Measurements from ENCODE around the gene SIPA1. TPM values are rescaled to one million over a fixed set of nuclear protein-coding genes. Genes with fewer than 3 reads are reported as not detected.
A peak's percentile ranks its signal among the peaks of the same experiment; 100 is the strongest.

The SIPA1 gene
- polyA plus RNA-seq, 1 experiment, result 11.4 TPM

- ChIA-PET POLR2A (no interaction called here), CTCF (interaction anchor here (1.4 kb wide), 2 partner anchors 19 to 71 kb away, joined by 6 to 8 read pairs; no protein-coding TSS in a partner anchor)
- no peaks in the 10 kb centered on the region for H3K27me3 ChIP-seq (ENCODE audit: control insufficient read depth, insufficient read depth, low read length)
- H3K4me3 ChIP-seq (ENCODE audit: low read depth, low read length), result peak overlapping the region; percentile 93
- DNase-seq (ENCODE audit: low read depth, low spot score), result no peak
- peak overlapping the region; percentile 39 for H3K27ac ChIP-seq (ENCODE audit: low read depth, low read length)
- TF ChIP-seq CTCF (IDR thresholded peaks at IDR 0.05; ENCODE audit: low read depth, low read length), result no peak
- H3K9me3 ChIP-seq (ENCODE audit: control insufficient read depth, insufficient read depth, low read length), result no peaks in the 10 kb centered on the region; the same call in 1 of the 2 replicates
Observed at GRCh38 chr11:65612691-65613090, 25.2 kb upstream of the SIPA1 start.

DNA sequence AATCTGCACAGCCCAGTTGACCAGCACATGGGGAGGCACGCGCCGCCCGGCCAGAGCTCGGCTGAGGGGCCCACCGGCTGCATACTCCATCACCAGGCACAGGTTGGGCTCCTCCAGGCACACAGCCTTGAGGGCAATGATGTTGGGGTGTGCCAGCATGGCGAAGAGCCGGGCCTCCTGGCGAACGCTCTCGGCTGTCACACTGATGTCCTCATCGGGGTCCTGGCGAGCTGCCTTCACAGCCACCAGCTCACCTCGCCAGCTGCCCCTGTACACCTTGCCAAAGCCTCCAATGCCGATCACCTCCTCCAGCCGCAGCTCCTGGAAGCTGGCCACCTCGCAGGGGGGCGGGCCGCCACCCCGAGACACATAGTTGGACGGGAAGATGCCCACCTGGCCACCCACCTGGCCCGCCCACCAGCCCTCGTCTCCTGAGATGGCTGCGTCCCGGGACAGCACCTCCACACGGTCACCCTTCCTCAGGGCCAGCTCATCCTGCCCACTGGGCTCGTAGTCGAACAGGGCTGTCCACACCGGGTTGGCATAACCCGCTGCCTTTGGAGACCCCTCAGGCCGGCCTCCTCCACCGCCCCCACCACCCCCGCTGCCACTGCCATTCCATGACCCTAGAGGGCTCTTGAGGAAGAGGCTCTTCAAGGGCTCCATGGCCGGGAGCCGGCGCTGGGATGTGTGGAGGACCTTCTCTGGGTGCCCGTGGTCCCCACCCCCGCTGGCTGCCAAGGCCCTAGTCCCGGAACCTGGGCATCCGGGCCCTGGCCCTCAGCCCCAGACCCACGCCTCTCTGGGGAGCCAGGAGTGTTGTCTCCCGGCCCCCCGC lies 24.6 kb upstream of the SIPA1 start:
- no peaks in the 10 kb centered on the region; the same call in 1 of the 2 replicates for H3K9me3 ChIP-seq (ENCODE audit: control insufficient read depth, insufficient read depth, low read length)
- H3K27me3 ChIP-seq (ENCODE audit: control insufficient read depth, insufficient read depth, low read length), result no peaks in the 10 kb centered on the region
- peak overlapping the region; percentile 93 for H3K4me3 ChIP-seq (ENCODE audit: low read depth, low read length)
- POLR2A ChIA-PET, result interaction anchor here (0.6 to 0.9 kb wide), 2 partner anchors 73 to 191 kb away, joined by 3 read pairs; partner anchors contain the start of gene NEAT1
- CTCF ChIA-PET, result interaction anchor here (1.4 kb wide), 2 partner anchors 19 to 72 kb away, joined by 6 to 8 read pairs; no protein-coding TSS in a partner anchor
- DNase-seq (ENCODE audit: low read depth, low spot score), result no peak
- TF ChIP-seq CTCF (IDR thresholded peaks at IDR 0.05; ENCODE audit: low read depth, low read length), result no peak
- peak overlapping the region; percentile 83 for H3K27ac ChIP-seq (ENCODE audit: low read depth, low read length)

DNA sequence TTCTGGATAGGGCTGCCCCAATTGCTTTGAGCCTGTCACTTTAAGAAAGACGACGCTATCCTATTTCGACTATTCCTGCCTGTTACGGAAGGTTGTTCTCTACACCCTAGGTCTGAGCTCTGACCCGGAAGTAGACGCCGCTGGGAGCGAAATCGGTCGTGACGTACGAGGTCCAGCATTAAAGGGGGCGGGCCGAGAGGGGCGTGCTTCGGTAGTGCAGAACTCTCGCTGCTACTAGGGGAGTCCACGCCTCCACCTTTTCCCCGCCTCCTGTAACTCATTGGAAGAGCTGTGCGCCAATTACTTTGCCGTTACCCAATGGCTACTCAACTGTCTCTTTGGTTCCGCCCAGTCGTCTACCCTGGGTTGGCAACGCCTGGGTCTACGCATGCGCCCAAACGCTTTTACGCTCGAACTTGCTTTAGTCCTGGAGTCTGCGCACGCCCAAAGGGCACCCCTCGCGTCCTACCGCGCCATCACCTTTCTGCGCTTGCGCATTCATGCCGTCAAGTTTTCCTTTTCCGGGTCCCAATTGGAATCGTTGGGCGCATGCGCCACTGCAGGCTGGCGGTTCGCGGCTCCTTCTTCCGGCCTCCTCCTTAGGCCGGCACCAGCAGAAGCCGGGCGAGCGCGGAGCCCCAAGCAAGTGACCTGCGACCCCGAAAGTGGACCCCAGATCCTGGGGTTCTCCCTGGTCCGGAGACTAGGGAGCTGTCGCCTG lies 22.5 kb upstream of the SIPA1 start, which contains the start of gene PCNX3:
TSS of gene PCNX3 (plus strand) at position 548 of the 721 bp plus-strand sequence. CDS start 536 bp downstream, outside the sequence.
- peak; percentile 100 for DNase-seq (ENCODE audit: low read depth, low spot score)

GRCh38 chr11:65615950-65616574 lies 21.8 kb upstream of the SIPA1 start:
- POLR2A ChIA-PET, result interaction anchor here (0.6 to 1.7 kb wide), 16 partner anchors 9 to 354 kb away, joined by 3 to 9 read pairs (median 6); partner anchors contain the start of genes CCDC85B, CFL1, FAM89B and POLA2
- Histone ChIP-seq H3K27me3 (ENCODE audit: control insufficient read depth, insufficient read depth, low read length) (no peaks in the 10 kb centered on the region), H3K4me3 (ENCODE audit: low read depth, low read length) (peak overlapping the region; percentile 91), H3K9me3 (ENCODE audit: control insufficient read depth, insufficient read depth, low read length) (no peaks in the 10 kb centered on the region; the same call in 1 of the 2 replicates), H3K27ac (ENCODE audit: low read depth, low read length) (peak overlapping the region; percentile 70)
- CTCF ChIA-PET, result interaction anchor here (0.6 to 1.4 kb wide), 4 partner anchors 23 to 244 kb away, joined by 3 to 8 read pairs (median 4); no protein-coding TSS in a partner anchor
- DNase-seq (ENCODE audit: low read depth, low spot score), result no peak
- no peak for TF ChIP-seq CTCF (IDR thresholded peaks at IDR 0.05; ENCODE audit: low read depth, low read length)

More for the DNA sequence above, 22.5 kb upstream of the SIPA1 start, which contains the start of gene PCNX3:
- ChIA-PET CTCF (interaction anchor here (1.0 to 1.4 kb wide), 4 partner anchors 11 to 203 kb away, joined by 3 to 8 read pairs (median 4); no protein-coding TSS in a partner anchor), POLR2A (interaction anchor here (0.6 to 1.7 kb wide), 28 partner anchors 8 to 703 kb away, joined by 3 to 9 read pairs (median 5); partner anchors contain the start of genes CCDC85B, CFL1, EHBP1L1 and FAM89B)
- Histone ChIP-seq H3K9me3 (ENCODE audit: control insufficient read depth, insufficient read depth, low read length) (no peaks in the 10 kb centered on the region; the same call in 1 of the 2 replicates), H3K4me3 (ENCODE audit: low read depth, low read length) (peak within 1 kb of the TSS; percentile 93), H3K27ac (ENCODE audit: low read depth, low read length) (peak within 1 kb of the TSS; percentile 83), H3K27me3 (ENCODE audit: control insufficient read depth, insufficient read depth, low read length) (no peaks in the 10 kb centered on the region)
- no peak for TF ChIP-seq CTCF (IDR thresholded peaks at IDR 0.05; ENCODE audit: low read depth, low read length)
